IPS-11a (cell line): ENCODE results near the gene DCAF6.
"Not testable (repeated sequence)": the region's sequence is repeated elsewhere in the genome, so short reads cannot be mapped to it uniquely, and the experiment has no call there.

Experiments used
- H3K4me3 ChIP-seq: one replicate; pipeline ENCODE4 v1.5.1; 2013; ENCODE audit warnings: low read depth, low read length, control low read depth

DCAF6 gene

GRCh38 chr1:167936068-167936929 lies at the start of gene DCAF6:
TSS of gene DCAF6 (plus strand) at chr1:167936683. CDS start at chr1:167936912, 229 bp downstream.
- peak within 1 kb of the TSS; percentile 90 for H3K4me3 ChIP-seq

- not testable (repeated sequence) for H3K4me3 ChIP-seq
Observed at GRCh38 chr1:167887187-167887586, 49.3 kb upstream of the DCAF6 start.

- H3K4me3 ChIP-seq: no peak overlapping the region
Observed at GRCh38 chr1:167890400-167890799, 46.1 kb upstream of the DCAF6 start.

DNA sequence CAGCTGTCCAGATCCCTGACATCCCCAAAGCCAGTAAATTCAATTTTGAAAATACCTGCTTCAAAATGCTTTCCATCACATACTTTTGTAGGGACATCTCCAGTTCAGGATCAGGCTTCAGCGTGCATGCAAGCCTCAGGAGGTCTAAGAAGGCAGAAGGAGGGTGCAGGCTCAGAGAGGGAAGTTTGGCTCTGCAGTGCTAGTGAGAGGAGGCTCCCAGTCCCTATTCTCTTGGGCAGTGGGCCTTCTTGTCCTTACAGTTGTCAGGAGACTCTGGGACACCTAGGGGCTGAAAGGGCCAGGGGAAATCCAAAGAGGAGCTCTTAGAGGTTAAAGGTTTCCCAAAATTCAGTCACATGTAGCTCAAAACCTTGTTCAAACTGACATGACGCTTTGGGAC lies 42.7 kb upstream of the DCAF6 start:
- no peak overlapping the region for H3K4me3 ChIP-seq

DNA sequence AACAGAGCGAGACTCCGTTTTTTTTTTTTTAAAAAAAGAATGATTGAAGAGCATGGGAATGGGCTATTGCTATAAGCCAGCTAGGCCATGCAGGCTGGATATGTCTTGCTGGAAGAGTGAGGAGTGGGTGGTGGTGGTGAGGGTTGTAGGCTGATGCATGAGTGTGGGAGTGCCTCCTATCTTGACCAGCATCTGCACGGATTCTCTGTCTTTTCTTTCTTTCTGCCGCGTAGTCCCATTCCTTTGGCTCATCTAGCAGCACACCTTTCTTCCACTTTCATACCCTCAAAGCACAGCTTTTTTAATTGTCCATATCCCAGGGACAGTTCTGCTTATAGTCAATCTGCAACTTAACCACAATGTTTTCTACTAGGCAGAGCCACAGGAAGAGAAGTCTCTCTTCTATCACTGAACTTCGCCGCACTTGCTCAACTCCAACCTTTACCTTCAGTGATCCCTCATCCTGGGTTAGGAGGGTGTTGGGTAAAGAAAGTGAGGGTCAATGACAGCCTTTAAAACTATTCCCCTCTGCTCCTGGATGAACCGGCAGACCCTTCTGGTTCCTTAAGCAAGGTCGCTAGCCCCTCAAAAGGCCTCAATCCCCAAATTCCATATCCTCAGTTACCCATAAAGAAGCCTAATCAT lies 37.8 kb upstream of the DCAF6 start:
- no peak overlapping the region for H3K4me3 ChIP-seq

DNA sequence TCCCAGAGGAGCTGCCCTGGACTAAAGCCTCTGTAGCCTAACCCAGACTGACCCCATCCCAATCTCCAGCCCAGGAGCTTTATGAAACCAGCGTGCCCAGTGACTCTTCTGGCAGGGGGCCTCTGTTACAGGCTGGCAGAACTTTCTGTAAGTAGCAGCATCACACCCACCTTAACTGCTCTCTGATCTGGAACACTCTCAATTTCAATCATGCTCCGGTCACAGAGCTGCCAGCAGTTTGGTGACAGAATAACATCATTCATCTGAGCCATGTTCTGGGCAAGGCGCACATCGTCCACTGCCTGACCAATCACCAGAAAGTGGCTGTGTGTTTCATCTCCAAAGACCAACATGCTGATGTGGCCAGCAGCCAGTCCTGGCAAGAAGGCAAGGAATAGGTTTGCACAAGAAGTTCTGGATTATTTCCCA lies 37.2 kb upstream of the DCAF6 start:
- no peak overlapping the region for H3K4me3 ChIP-seq

GRCh38 chr1:167900907-167901306 lies 35.6 kb upstream of the DCAF6 start:
- no peak overlapping the region for H3K4me3 ChIP-seq

DNA sequence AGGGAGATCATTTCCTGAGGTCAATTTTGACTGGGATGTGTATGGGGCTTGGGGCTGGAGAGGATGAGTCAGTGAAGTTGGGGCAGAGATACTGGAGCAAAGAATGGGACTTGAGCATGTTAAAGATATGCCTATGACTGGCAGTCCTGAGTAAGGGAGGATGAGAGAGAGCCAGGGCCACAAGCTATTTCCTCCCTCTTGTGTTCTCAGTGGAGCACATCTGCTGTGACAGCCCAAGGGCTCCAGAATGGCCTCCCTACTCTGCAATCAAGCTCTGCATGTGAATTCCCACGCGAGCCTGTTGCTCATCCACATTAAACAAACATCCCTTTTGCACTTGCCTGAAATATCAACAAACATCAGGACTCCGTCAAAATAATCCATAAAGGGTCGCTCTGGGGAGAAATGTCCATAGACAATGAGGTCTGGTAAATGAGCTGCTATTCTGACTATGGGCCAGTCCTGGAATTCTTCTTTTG lies 31.8 kb upstream of the DCAF6 start:
- no peak overlapping the region for H3K4me3 ChIP-seq

DNA sequence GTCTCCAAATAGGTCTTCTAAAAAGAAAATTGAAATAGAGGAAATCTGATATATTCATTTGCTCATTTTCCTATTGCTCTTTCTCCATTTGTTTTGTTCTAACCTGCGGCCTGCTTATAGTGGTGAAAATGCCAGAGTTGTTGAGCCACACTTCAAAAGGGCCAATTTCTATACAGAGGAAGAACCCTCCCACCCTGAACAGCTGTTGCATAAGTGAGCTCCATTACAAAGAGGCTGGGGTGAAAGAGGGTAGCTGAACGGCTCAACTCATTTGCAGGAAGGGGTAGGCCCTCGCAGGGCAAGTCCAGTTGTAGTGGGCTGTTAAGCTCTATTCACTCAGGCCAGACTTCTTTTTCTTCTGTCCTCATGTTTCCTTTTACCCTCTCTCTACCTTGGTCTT lies 31.3 kb upstream of the DCAF6 start:
- no peak overlapping the region for H3K4me3 ChIP-seq

GRCh38 chr1:167905671-167906070 lies 30.8 kb upstream of the DCAF6 start:
- no peak overlapping the region for H3K4me3 ChIP-seq

DNA sequence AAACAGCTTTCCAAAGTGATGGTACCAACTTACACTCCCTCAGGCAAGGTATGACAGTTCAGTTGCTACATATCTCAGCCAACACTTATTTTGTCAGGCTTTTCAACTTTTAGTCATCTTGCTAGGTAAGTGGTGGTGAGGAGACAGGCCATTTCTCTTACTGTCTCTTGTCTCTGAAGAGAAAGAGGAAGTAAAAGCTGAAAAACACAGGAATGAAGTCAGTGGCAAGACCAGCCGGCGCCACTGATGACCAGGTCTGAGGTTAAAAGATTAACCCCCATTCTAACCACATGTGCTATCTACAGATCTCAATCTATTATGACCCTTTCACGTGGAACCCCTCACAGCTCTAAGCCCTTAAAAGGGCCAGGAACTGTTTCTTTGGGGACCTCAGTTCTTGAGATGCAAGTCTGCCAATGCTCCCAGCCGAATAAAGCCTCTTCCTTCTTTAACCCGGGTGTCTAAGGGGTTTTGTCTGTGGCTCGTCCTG lies 26.7 kb upstream of the DCAF6 start:
- H3K4me3 ChIP-seq: no peak overlapping the region

DNA sequence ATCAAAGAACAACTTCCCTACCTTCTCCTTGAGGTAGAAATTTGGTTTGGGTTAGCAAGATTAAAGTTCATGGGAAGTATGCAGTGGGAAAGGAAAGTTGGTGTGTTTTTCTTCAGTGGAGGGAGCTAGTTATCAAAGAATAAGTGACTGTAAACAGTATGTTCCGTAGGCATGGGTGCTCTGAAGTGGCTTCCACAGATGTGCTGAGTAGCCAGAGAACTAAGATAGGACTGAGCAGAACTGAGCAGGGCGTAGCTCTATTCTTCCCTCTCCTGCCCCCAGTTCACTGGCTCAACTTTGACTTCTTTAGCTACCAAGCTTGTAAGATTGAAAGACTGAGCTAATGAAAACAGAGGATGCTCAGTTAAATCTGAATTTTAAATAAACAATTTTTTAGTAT lies 26.0 kb upstream of the DCAF6 start:
- no peak overlapping the region for H3K4me3 ChIP-seq

GRCh38 chr1:167911413-167911812 lies 25.1 kb upstream of the DCAF6 start:
- H3K4me3 ChIP-seq: no peak overlapping the region

GRCh38 chr1:167912294-167912693 lies 24.2 kb upstream of the DCAF6 start:
- no peak overlapping the region for H3K4me3 ChIP-seq

- H3K4me3 ChIP-seq: no peak within 1 kb of the TSS
Observed at GRCh38 chr1:167913895-167914496, 22.5 kb upstream of the DCAF6 start, which contains the start of gene ADCY10. TSS of gene ADCY10 (minus strand) at chr1:167914134. CDS start at chr1:167905140, 8,994 bp downstream.

- H3K4me3 ChIP-seq: no peak overlapping the region
Observed at GRCh38 chr1:167915569-167915968, 20.9 kb upstream of the DCAF6 start.

- H3K4me3 ChIP-seq: no peak overlapping the region
Observed at GRCh38 chr1:167916766-167917511, 19.5 kb upstream of the DCAF6 start.

DNA sequence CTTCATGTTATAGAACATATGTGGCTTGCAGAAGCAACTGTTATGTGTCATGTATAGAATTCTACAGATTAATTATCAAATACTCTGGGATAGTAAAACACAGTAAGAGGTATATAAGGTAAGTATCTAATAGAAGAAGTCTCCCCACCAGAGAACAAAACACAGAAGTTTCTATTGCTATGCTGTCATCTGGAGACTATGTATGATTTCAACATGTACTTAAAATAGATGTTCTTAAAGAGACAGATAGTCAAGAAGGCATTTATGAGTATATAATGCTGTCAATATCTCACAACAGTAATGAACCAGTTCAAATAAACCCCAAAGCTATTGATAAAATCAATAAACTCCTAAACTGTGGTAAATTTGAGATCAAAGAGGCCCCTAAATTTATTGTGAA lies 14.5 kb upstream of the DCAF6 start:
- no peak overlapping the region for H3K4me3 ChIP-seq

DNA sequence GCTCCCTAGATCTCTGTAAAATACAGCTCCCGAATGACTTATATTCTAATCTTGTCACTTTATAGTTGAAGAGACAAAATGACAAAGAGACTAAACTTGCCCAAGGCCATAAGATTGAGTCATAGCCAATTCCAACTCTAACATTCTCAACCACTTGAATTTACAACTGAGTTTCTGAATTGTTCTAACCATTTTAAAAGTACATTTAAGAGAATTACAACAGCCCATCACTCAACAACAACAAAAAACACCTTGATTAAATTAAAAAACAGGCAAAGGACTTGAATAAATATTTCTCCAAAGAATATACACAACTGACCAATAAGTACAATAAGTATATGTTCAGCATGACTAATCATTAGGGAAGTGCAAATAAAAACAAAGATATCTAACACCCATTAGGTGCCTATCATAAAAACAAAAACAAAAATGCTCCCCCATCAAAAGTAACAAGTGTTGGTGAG lies 13.8 kb upstream of the DCAF6 start:
- H3K4me3 ChIP-seq: no peak overlapping the region

- H3K4me3 ChIP-seq: no peak overlapping the region
Observed at GRCh38 chr1:167923324-167924056, 13.0 kb upstream of the DCAF6 start.
